NB4 (cell line): ENCODE results near the gene PIK3AP1.

Source experiments
- MYC ChIP-seq: IDR thresholded peaks from 2 replicates; pipeline ENCODE4 v1.6.1; 2011; ENCODE audit warnings: low read depth, low read length
- POLR2A ChIP-seq: IDR thresholded peaks from 2 replicates; pipeline ENCODE4 v1.6.1; 2011; ENCODE audit warnings: mild to moderate bottlenecking; ENCODE audit not compliant: insufficient read length; ENCODE audit errors: extremely low read depth
- TF ChIP-seq, protein P1 (sequence below): IDR thresholded peaks from one replicate; pipeline ENCODE4 v1.5.1; 2012; ENCODE audit warnings: low read depth, low read length
- TF ChIP-seq, protein P2 (sequence below): IDR thresholded peaks from 2 replicates; pipeline ENCODE4 v1.6.1; 2011; ENCODE audit warnings: low read depth, low read length

DNA sequence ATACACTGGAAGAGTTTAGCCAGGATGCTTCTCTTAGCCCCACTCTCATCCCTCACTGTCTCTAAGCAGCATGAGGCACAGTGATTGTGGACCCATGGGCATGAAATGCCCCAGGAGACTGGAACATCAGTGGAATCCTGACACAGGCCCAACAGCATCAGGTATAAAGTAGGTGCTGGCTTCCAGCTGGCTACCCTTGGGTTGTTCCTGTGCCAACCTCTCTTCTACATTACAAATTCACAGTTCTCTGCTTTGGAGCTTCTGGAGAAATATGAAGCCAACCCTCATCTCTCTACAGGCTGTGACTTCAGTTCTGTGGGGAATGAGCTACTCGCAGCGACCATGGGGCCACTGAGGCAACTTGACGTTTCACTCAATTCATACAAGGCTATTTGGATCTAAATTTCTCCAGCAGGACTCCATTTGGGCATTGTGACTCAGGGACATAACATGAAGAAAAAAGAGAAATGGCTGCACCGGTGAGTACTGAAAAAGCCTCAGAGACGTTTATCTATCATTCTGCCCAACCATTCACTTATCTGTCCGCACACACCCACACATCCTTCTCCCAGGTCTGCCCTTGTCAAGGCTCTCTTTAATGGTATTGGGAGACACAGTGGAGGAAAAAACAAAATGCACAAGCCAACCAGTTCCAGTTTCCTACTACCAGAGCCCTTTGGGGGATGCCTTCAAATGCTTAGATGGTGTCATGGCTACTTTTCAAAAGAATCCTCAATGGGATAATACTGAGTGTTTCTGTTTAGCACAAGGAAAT lies 98.1 kb downstream of the PIK3AP1 start:
- TF ChIP-seq, protein P1, sequence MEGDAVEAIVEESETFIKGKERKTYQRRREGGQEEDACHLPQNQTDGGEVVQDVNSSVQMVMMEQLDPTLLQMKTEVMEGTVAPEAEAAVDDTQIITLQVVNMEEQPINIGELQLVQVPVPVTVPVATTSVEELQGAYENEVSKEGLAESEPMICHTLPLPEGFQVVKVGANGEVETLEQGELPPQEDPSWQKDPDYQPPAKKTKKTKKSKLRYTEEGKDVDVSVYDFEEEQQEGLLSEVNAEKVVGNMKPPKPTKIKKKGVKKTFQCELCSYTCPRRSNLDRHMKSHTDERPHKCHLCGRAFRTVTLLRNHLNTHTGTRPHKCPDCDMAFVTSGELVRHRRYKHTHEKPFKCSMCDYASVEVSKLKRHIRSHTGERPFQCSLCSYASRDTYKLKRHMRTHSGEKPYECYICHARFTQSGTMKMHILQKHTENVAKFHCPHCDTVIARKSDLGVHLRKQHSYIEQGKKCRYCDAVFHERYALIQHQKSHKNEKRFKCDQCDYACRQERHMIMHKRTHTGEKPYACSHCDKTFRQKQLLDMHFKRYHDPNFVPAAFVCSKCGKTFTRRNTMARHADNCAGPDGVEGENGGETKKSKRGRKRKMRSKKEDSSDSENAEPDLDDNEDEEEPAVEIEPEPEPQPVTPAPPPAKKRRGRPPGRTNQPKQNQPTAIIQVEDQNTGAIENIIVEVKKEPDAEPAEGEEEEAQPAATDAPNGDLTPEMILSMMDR, result no peak
- TF ChIP-seq POLR2A, result no peak
- TF ChIP-seq MYC, result no peak
- TF ChIP-seq, protein P2, sequence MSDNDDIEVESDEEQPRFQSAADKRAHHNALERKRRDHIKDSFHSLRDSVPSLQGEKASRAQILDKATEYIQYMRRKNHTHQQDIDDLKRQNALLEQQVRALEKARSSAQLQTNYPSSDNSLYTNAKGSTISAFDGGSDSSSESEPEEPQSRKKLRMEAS, result no peak
